Activated CD8-positive, alpha-beta T cell treated with anti-CD3 and anti-CD28 coated beads, Interleukin-2, amount 10 ng/mL, durations not matched to agents 7 days and 5 days (primary cell): ENCODE measurements around the gene SLC7A8. TPM values are rescaled to one million over a fixed set of nuclear protein-coding genes. Genes with fewer than 3 reads are reported as not detected.

Source experiments
- total RNA-seq, 2 experiments: library from RNA; stranded (reverse); gene quantifications; one replicate each; pipeline ENCODE4 v1.2.3, GENCODE V29; 2021

SLC7A8 gene
- total RNA-seq, 2 experiments from 2014 or later: 0.24 to 0.57 TPM

Other genes starting within 250 kb of the SLC7A8 start
- 10 to 100 TPM; 74.7 to 79.1 TPM for gene HAUS4, start 226.6 kb downstream of the SLC7A8 start, total RNA-seq
- 1 to 10 TPM in 1 of 2 experiments, under 1 TPM in 1; 0.74 to 1.4 TPM for gene AJUBA, start 201.1 kb downstream of the SLC7A8 start, total RNA-seq
- 1 to 10 TPM; 7.8 to 9.0 TPM for gene C14orf93, start 173.5 kb downstream of the SLC7A8 start, total RNA-seq
- 10 to 100 TPM; 64.5 to 74.5 TPM for gene PSMB5, start 148.8 kb downstream of the SLC7A8 start, total RNA-seq
- gene PSMB11, start 141.4 kb downstream of the SLC7A8 start, total RNA-seq: not detected
- 1 to 10 TPM; 1.6 to 1.8 TPM for gene CDH24, start 126.1 kb downstream of the SLC7A8 start, total RNA-seq
- gene ACIN1, start 88.5 kb downstream of the SLC7A8 start, total RNA-seq: 100 to 1,000 TPM; 161 to 177 TPM
- 10 to 100 TPM; 46.0 to 47.0 TPM for gene C14orf119, start 88.2 kb downstream of the SLC7A8 start, total RNA-seq
- gene CIROP, start 78.7 kb downstream of the SLC7A8 start, total RNA-seq: not detected
- under 1 TPM; 0.50 to 0.92 TPM for gene CEBPE, start 64.4 kb downstream of the SLC7A8 start, total RNA-seq
- not detected for gene RNF212B, start 54.3 kb upstream of the SLC7A8 start, total RNA-seq
- 1 to 10 TPM; 7.8 to 9.2 TPM for gene HOMEZ, start 102.5 kb upstream of the SLC7A8 start, total RNA-seq
- 10 to 100 TPM; 22.6 to 28.3 TPM for gene PPP1R3E, start 119.2 kb upstream of the SLC7A8 start, total RNA-seq
- 1 to 10 TPM; 2.2 to 2.9 TPM for gene BCL2L2, start 123.2 kb upstream of the SLC7A8 start, total RNA-seq
- gene PABPN1, start 137.8 kb upstream of the SLC7A8 start, total RNA-seq: 100 to 1,000 TPM; 200 to 210 TPM
- 1 to 10 TPM in 1 of 2 experiments, under 1 TPM in 1; 0.94 to 1.1 TPM for gene SLC22A17, start 169.2 kb upstream of the SLC7A8 start, total RNA-seq
- not detected for gene EFS, start 181.5 kb upstream of the SLC7A8 start, total RNA-seq
- not detected for gene IL25, start 189.1 kb upstream of the SLC7A8 start, total RNA-seq
- not detected for gene CMTM5, start 193.4 kb upstream of the SLC7A8 start, total RNA-seq
- gene MYH6, start 224.6 kb upstream of the SLC7A8 start, total RNA-seq: not detected